SK-N-MC (cell line): ENCODE measurements around the gene SLC25A15.

Source experiments
- DNase-seq: peaks from one replicate; pipeline ENCODE4 v3.0.0-alpha.2; 2011; ENCODE audit warnings: low read depth, low spot score
- H3K27ac ChIP-seq: fragments of 200-600 bp; sonication (generic); 2 replicates; pipeline ENCODE4 v1.5.1; 2016; ENCODE audit warnings: mixed run types
- H3K36me3 ChIP-seq: fragments of 200-600 bp; sonication (generic); 2 replicates; pipeline ENCODE4 v1.6.1; 2017; ENCODE audit warnings: antibody characterized with exemption, low read length, mixed read lengths; ENCODE audit not compliant: insufficient read depth
- H3K4me3 ChIP-seq: fragments of 200-600 bp; sonication (generic); 2 replicates; pipeline ENCODE4 v1.5.1; 2016
- H3K9ac ChIP-seq: fragments of 200-600 bp; sonication (generic); 2 replicates; pipeline ENCODE4 v1.8.0; 2017; ENCODE audit warnings: mixed run types, mixed read lengths; ENCODE audit not compliant: insufficient read length
- H3K9me3 ChIP-seq: fragments of 200-600 bp; sonication (generic); 2 replicates; pipeline ENCODE4 v1.6.1; 2017; ENCODE audit warnings: low read depth, mild to moderate bottlenecking, antibody characterized with exemption, low read length, moderate library complexity, mixed read lengths
- EZH2 ChIP-seq: fragments of 200-600 bp; sonication (generic); IDR thresholded peaks from one replicate; pipeline ENCODE4 v1.6.1; 2017; ENCODE audit warnings: antibody characterized with exemption
- FOXP2 ChIP-seq: optimal IDR thresholded peaks from 2 replicates; pipeline ENCODE3; 2011; ENCODE audit warnings: mild to moderate bottlenecking, moderate library complexity; ENCODE audit not compliant: insufficient read depth; ENCODE audit errors: extremely low read length, control extremely low read depth
- POLR2AphosphoS5 ChIP-seq: IDR thresholded peaks from 2 replicates; pipeline ENCODE4 v1.6.1; 2012; ENCODE audit warnings: mild to moderate bottlenecking, low read depth, low read length, borderline replicate concordance

Gene SLC25A15

GRCh38 chr13:40790154-40790616 is 774 bp downstream of the SLC25A15 start:
- no peaks in the 10 kb centered on the region; the same call in 1 of the 2 replicates for H3K36me3 ChIP-seq
- 0 out of 2 replicates have a peak overlapping the region, but pooled peaks have one; percentile 8 for H3K27ac ChIP-seq
- no peak for DNase-seq
- no peaks in the 10 kb centered on the region for H3K9me3 ChIP-seq
- H3K9ac ChIP-seq, result peak overlapping the region; percentile 87
- TF ChIP-seq FOXP2 (no peak), EZH2 (no peak), POLR2AphosphoS5 (no peak)
- H3K4me3 ChIP-seq, result peak overlapping the region; percentile 84

GRCh38 chr13:40792284-40793051 is 3.1 kb downstream of the SLC25A15 start:
- Histone ChIP-seq H3K9me3 (no peaks in the 10 kb centered on the region), H3K9ac (no peak overlapping the region), H3K27ac (no peak overlapping the region), H3K36me3 (no peaks in the 10 kb centered on the region; the same call in 1 of the 2 replicates), H3K4me3 (no peak overlapping the region)
- no peak for TF ChIP-seq FOXP2
- TF ChIP-seq POLR2AphosphoS5, result no peak
- no peak for TF ChIP-seq EZH2
- DNase-seq, result no peak

GRCh38 chr13:40793339-40793738 is 3.9 kb downstream of the SLC25A15 start:
- Histone ChIP-seq H3K9ac (no peak overlapping the region), H3K36me3 (no peaks in the 10 kb centered on the region; the same call in 1 of the 2 replicates), H3K4me3 (no peak overlapping the region), H3K27ac (no peak overlapping the region), H3K9me3 (no peaks in the 10 kb centered on the region)
- no peak for DNase-seq
- TF ChIP-seq POLR2AphosphoS5, result no peak
- no peak for TF ChIP-seq EZH2
- no peak for TF ChIP-seq FOXP2

- no peak for DNase-seq
- peaks cover 2% of the 10 kb centered on the region; the same call in 1 of the 2 replicates for H3K36me3 ChIP-seq
- no peaks in the 10 kb centered on the region for H3K9me3 ChIP-seq
- H3K27ac ChIP-seq, result no peak overlapping the region
- H3K9ac ChIP-seq, result no peak overlapping the region
- TF ChIP-seq FOXP2, result no peak
- TF ChIP-seq POLR2AphosphoS5, result no peak
- no peak for TF ChIP-seq EZH2
- H3K4me3 ChIP-seq, result no peak overlapping the region
Observed at GRCh38 chr13:40794414-40795368, 5.3 kb downstream of the SLC25A15 start.

- Histone ChIP-seq H3K4me3 (no peak overlapping the region), H3K9ac (no peak overlapping the region), H3K27ac (no peak overlapping the region), H3K9me3 (no peaks in the 10 kb centered on the region), H3K36me3 (peaks cover 8% of the 10 kb centered on the region; the same call in 1 of the 2 replicates)
- no peak for DNase-seq
- no peak for TF ChIP-seq EZH2
- no peak for TF ChIP-seq FOXP2
- no peak for TF ChIP-seq POLR2AphosphoS5
Observed at GRCh38 chr13:40796649-40797048, 7.2 kb downstream of the SLC25A15 start.

- no peaks in the 10 kb centered on the region for H3K9me3 ChIP-seq
- TF ChIP-seq POLR2AphosphoS5 (no peak), FOXP2 (peak; percentile 65)
- peaks cover 8% of the 10 kb centered on the region; the same call in 1 of the 2 replicates for H3K36me3 ChIP-seq
- no peak overlapping the region for H3K27ac ChIP-seq
- no peak for DNase-seq
- no peak overlapping the region for H3K4me3 ChIP-seq
- H3K9ac ChIP-seq, result no peak overlapping the region
Observed at GRCh38 chr13:40798380-40798779, 9.0 kb downstream of the SLC25A15 start.

GRCh38 chr13:40799508-40799907 is 10.1 kb downstream of the SLC25A15 start:
- Histone ChIP-seq H3K27ac (no peak overlapping the region), H3K36me3 (peaks cover 8% of the 10 kb centered on the region; the same call in 1 of the 2 replicates), H3K4me3 (no peak overlapping the region), H3K9ac (no peak overlapping the region), H3K9me3 (no peaks in the 10 kb centered on the region)
- TF ChIP-seq FOXP2 (no peak), EZH2 (no peak), POLR2AphosphoS5 (no peak)
- no peak for DNase-seq

- H3K4me3 ChIP-seq, result no peak overlapping the region
- no peak overlapping the region for H3K9ac ChIP-seq
- peaks cover 9% of the 10 kb centered on the region; the same call in 1 of the 2 replicates for H3K36me3 ChIP-seq
- no peaks in the 10 kb centered on the region for H3K9me3 ChIP-seq
- no peak for DNase-seq
- no peak for TF ChIP-seq POLR2AphosphoS5
- TF ChIP-seq FOXP2, result no peak
- TF ChIP-seq EZH2, result no peak
- H3K27ac ChIP-seq, result no peak overlapping the region
Observed at GRCh38 chr13:40800559-40800958, 11.1 kb downstream of the SLC25A15 start.
